PC-3 (cell line): Measurements from ENCODE around the gene PTPN18. TPM values are rescaled to one million over a fixed set of nuclear protein-coding genes. Genes with fewer than 3 reads are reported as not detected.
A peak's percentile ranks its signal among the peaks of the same experiment; 100 is the strongest.

ENCODE experiments used
- ATAC-seq: fragments of 200-7000 bp; cut with Tn5 transposase; 2 replicates; pipeline ENCODE4 v1.9.1; 2020; ENCODE audit warnings: mild to moderate bottlenecking, moderate library complexity
- BruUV-seq: library from RNA; stranded (reverse); fragments of 400-500 nt; replicated peaks from 2 replicates; lab custom pipeline; 2021; lab: Mats Ljungman, UMichigan
- CTCF ChIA-PET: fragments of 300-600 bp; sonication (Branson Sonifier 250); formaldehyde crosslinking; loops from one replicate; lab custom pipeline; 2022; ENCODE audit warnings: antibody characterized with exemption; lab: Charles Lee
- POLR2A ChIA-PET: fragments of 300-600 bp; sonication (Branson Sonifier 250); formaldehyde crosslinking; loops from one replicate; lab custom pipeline; 2022; ENCODE audit warnings: antibody characterized with exemption; ENCODE audit not compliant: unreplicated experiment; lab: Charles Lee
- DNase-seq: peaks from one replicate; pipeline ENCODE4 v3.0.0-alpha.2; 2015
- H2AFZ ChIP-seq: fragments of 300-600 bp; sonication (generic); 2 replicates; pipeline ENCODE4 v1.6.0; 2016; ENCODE audit warnings: antibody characterized with exemption, low read length
- H3F3A ChIP-seq: fragments of 300-600 bp; sonication (generic); one replicate; pipeline ENCODE4 v1.6.0; 2017; ENCODE audit warnings: antibody characterized with exemption, low read length, control low read depth, mild to moderate bottlenecking; ENCODE audit not compliant: unreplicated experiment
- H3K27ac ChIP-seq: fragments of 300-600 bp; sonication (generic); 2 replicates; pipeline ENCODE4 v1.5.1; 2016; ENCODE audit warnings: mild to moderate bottlenecking, low read length
- H3K27me3 ChIP-seq: fragments of 300-600 bp; sonication (generic); 2 replicates; pipeline ENCODE4 v1.6.1; 2016; ENCODE audit warnings: low read length, mixed read lengths
- H3K36me3 ChIP-seq: fragments of 300-600 bp; sonication (generic); 2 replicates; pipeline ENCODE4 v1.6.1; 2016; ENCODE audit warnings: low read depth, mixed run types, low read length, mixed read lengths
- H3K4me1 ChIP-seq: fragments of 300-600 bp; sonication (generic); 2 replicates; pipeline ENCODE4 v1.5.1; 2016; ENCODE audit warnings: low read length; ENCODE audit not compliant: insufficient read depth
- H3K4me2 ChIP-seq: fragments of 300-600 bp; sonication (generic); 2 replicates; pipeline ENCODE4 v1.6.0; 2016; ENCODE audit warnings: low read length
- H3K4me3 ChIP-seq: fragments of 300-600 bp; sonication (generic); 2 replicates; pipeline ENCODE4 v1.5.1; 2016; ENCODE audit warnings: mild to moderate bottlenecking, low read length, mixed read lengths
- H3K79me2 ChIP-seq: fragments of 300-600 bp; sonication (generic); 2 replicates; pipeline ENCODE4 v1.6.1; 2017; ENCODE audit warnings: low read length, mixed read lengths
- H3K9ac ChIP-seq: fragments of 300-600 bp; sonication (generic); 2 replicates; pipeline ENCODE4 v1.6.0; 2016; ENCODE audit warnings: mild to moderate bottlenecking, low read length
- H3K9me2 ChIP-seq: fragments of 300-600 bp; sonication (generic); replicated peaks from 2 replicates; pipeline ENCODE4 v1.6.1; 2016; ENCODE audit warnings: mixed run types, low read length, mixed read lengths
- H3K9me3 ChIP-seq: fragments of 300-600 bp; sonication (generic); 2 replicates; pipeline ENCODE4 v1.6.1; 2016; ENCODE audit warnings: low read length, mixed read lengths
- H4K20me1 ChIP-seq: fragments of 300-600 bp; sonication (generic); 2 replicates; pipeline ENCODE4 v1.6.1; 2016; ENCODE audit warnings: low read length, mixed read lengths
- EZH2 ChIP-seq: fragments of 300-600 bp; sonication (generic); IDR thresholded peaks from one replicate; pipeline ENCODE4 v1.6.1; 2017; ENCODE audit warnings: antibody characterized with exemption, mild to moderate bottlenecking, low read length; ENCODE audit not compliant: unreplicated experiment
- EZH2phosphoT487 ChIP-seq: fragments of 300-600 bp; sonication (generic); IDR thresholded peaks from 2 replicates; pipeline ENCODE4 v1.6.1; 2018; ENCODE audit warnings: mild to moderate bottlenecking, antibody characterized with exemption, low read length, borderline replicate concordance
- intact Hi-C: fragments of 100-400 bp; cut with micrococcal nuclease; formaldehyde crosslinking; loops from 2 replicates; pipeline ENCODE4 v1.9.0; 2023
- total RNA-seq: library from RNA; depleted of rRNA; stranded (reverse); fragments of >200 nt; gene quantifications from 2 replicates; pipeline ENCODE4 v1.2.3, GENCODE V29; 2014
- TF ChIP-seq, protein P1 (sequence below): fragments of 300-600 bp; sonication (generic); conservative IDR thresholded peaks from 2 replicates; pipeline ENCODE4 v1.5.1; 2017; ENCODE audit warnings: antibody characterized with exemption, low read depth, mild to moderate bottlenecking, low read length

The PTPN18 gene
- total RNA-seq, 1 experiment from 2014 or later: 27.1 TPM

DNA sequence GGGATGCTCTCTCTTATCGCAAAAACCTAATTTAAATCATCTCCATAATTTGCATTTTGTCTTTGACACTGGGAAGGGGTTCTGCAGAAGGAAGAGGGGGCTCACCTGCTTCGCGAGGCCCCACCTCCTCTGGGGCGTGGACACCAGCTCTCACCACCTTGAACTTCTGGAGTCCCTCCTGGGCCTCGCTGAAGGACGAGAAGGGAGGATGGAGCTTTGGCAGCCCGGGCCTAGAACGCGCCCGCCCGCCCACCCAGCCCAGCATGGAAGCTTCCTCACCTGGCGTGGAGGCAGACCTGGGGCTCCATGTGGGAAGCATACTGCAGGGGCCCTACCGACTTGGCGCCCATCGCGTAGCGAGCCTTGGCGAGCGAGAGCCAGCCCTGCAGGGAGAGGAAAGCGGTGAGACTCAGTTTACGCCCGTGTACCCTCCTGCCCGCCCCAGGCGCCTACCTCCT lies 14.3 kb upstream of the PTPN18 start:
- Histone ChIP-seq H2AFZ (peak overlapping the region; percentile 83), H3K27ac (no peak overlapping the region), H3K36me3 (peaks cover 27% of the 10 kb centered on the region), H3K4me1 (peaks cover 12% of the 10 kb centered on the region), H4K20me1 (peaks cover 10% of the 10 kb centered on the region; the same call in 1 of the 2 replicates), H3K9ac (peak overlapping the region; percentile 94), H3K9me2 (no peaks in the 10 kb centered on the region), H3K79me2 (peaks cover 28% of the 10 kb centered on the region), H3F3A (no peaks in the 10 kb centered on the region), H3K4me2 (peak overlapping the region; percentile 77), H3K4me3 (peak overlapping the region; percentile 71), H3K9me3 (no peaks in the 10 kb centered on the region), H3K27me3 (no peaks in the 10 kb centered on the region)
- intact Hi-C loops: no loop called here
- CTCF ChIA-PET: interaction anchor here (0.5 to 1.2 kb wide), 2 partner anchors 160 to 1151 kb away, joined by 5 read pairs; partner anchors contain the start of gene SMPD4
- no TSS peak for BruUV-seq
- ATAC-seq (peak; percentile 1; the same call in 1 of the 2 replicates), DNase-seq (peak; percentile 28)
- no peak for TF ChIP-seq EZH2phosphoT487
- TF ChIP-seq, protein P1, sequence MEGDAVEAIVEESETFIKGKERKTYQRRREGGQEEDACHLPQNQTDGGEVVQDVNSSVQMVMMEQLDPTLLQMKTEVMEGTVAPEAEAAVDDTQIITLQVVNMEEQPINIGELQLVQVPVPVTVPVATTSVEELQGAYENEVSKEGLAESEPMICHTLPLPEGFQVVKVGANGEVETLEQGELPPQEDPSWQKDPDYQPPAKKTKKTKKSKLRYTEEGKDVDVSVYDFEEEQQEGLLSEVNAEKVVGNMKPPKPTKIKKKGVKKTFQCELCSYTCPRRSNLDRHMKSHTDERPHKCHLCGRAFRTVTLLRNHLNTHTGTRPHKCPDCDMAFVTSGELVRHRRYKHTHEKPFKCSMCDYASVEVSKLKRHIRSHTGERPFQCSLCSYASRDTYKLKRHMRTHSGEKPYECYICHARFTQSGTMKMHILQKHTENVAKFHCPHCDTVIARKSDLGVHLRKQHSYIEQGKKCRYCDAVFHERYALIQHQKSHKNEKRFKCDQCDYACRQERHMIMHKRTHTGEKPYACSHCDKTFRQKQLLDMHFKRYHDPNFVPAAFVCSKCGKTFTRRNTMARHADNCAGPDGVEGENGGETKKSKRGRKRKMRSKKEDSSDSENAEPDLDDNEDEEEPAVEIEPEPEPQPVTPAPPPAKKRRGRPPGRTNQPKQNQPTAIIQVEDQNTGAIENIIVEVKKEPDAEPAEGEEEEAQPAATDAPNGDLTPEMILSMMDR: no peak
- no peak for TF ChIP-seq EZH2
- POLR2A ChIA-PET: interaction anchor here (0.7 kb wide), 1 partner anchor 100 kb away, joined by 3 read pairs; no protein-coding TSS in a partner anchor

GRCh38 chr2:130342020-130342532 lies 13.8 kb upstream of the PTPN18 start:
- H3K27me3 ChIP-seq: no peaks in the 10 kb centered on the region
- H3K4me1 ChIP-seq: peaks cover 12% of the 10 kb centered on the region
- H3K4me3 ChIP-seq: peak overlapping the region; percentile 71
- peaks cover 28% of the 10 kb centered on the region for H3K79me2 ChIP-seq
- ATAC-seq (peak; percentile 75), DNase-seq (peak; percentile 92)
- H2AFZ ChIP-seq: peak overlapping the region; percentile 83
- peak overlapping the region; percentile 77 for H3K4me2 ChIP-seq
- no peak for TF ChIP-seq EZH2phosphoT487
- TF ChIP-seq EZH2: no peak
- TF ChIP-seq, protein P1: no peak
- H3K9me2 ChIP-seq: no peaks in the 10 kb centered on the region
- no peaks in the 10 kb centered on the region for H3K9me3 ChIP-seq
- H3F3A ChIP-seq: no peaks in the 10 kb centered on the region
- H3K27ac ChIP-seq: peak overlapping the region; percentile 37
- peak overlapping the region; percentile 94 for H3K9ac ChIP-seq
- intact Hi-C loops: no loop called here
- peaks cover 10% of the 10 kb centered on the region; the same call in 1 of the 2 replicates for H4K20me1 ChIP-seq
- CTCF ChIA-PET: interaction anchor here (0.5 to 1.2 kb wide), 3 partner anchors 161 to 1151 kb away, joined by 5 read pairs; partner anchors contain the start of gene SMPD4
- TSS peak; percentile 70 for BruUV-seq
- peaks cover 32% of the 10 kb centered on the region for H3K36me3 ChIP-seq
- POLR2A ChIA-PET: interaction anchor here (0.7 to 0.9 kb wide), 3 partner anchors 49 to 429 kb away, joined by 3 read pairs; no protein-coding TSS in a partner anchor
